HepG2 (cell line): ENCODE results near the gene CHST13. TPM values are rescaled to one million over a fixed set of nuclear protein-coding genes. Genes with fewer than 3 reads are reported as not detected.

Experiments
- ARID5B ChIP-seq: IDR thresholded peaks from 2 replicates; pipeline ENCODE4 v1.4.0; 2020; ENCODE audit warnings: mild to moderate bottlenecking, missing genetic modification reagents
- HNF1B ChIP-seq: sonication (generic); formaldehyde crosslinking; IDR thresholded peaks from 2 replicates; pipeline ENCODE4 v1.5.1; 2020; ENCODE audit warnings: mild to moderate bottlenecking, moderate library complexity, missing genetic modification reagents
- HNRNPLL ChIP-seq: fragments of 200-400 bp; formaldehyde crosslinking; IDR thresholded peaks from 2 replicates; pipeline ENCODE4 v1.6.1; 2017; ENCODE audit warnings: mild to moderate bottlenecking, low read depth, low read length; ENCODE audit not compliant: poor library complexity, severe bottlenecking
- IRF2 ChIP-seq: IDR thresholded peaks from 2 replicates; pipeline ENCODE4 v1.6.1; 2018; ENCODE audit warnings: missing genetic modification reagents, missing compliant biosample characterization
- ISL2 ChIP-seq: sonication (generic); formaldehyde crosslinking; IDR thresholded peaks from 2 replicates; pipeline ENCODE4 v1.5.0; 2020; ENCODE audit warnings: missing genetic modification reagents
- LBX2 ChIP-seq: sonication (generic); formaldehyde crosslinking; IDR thresholded peaks from 2 replicates; pipeline ENCODE4 v1.5.0; 2020; ENCODE audit warnings: missing genetic modification reagents, mild to moderate bottlenecking, borderline replicate concordance
- MEIS2 ChIP-seq: sonication (generic); formaldehyde crosslinking; IDR thresholded peaks from 2 replicates; pipeline ENCODE4 v1.9.0; 2021; ENCODE audit warnings: mild to moderate bottlenecking, missing genetic modification reagents
- MYC ChIP-seq: sonication (generic); formaldehyde crosslinking; IDR thresholded peaks from 2 replicates; pipeline ENCODE4 v1.9.0; 2021; ENCODE audit warnings: missing genetic modification reagents, borderline replicate concordance
- NFE2L1 ChIP-seq: sonication (generic); formaldehyde crosslinking; IDR thresholded peaks from 2 replicates; pipeline ENCODE4 v1.4.0; 2020; ENCODE audit warnings: missing genetic modification reagents, mild to moderate bottlenecking, borderline replicate concordance
- NONO ChIP-seq, 2 experiments: fragments of 450-650 bp in 1 of 2; sonication (generic) in 1 of 2; formaldehyde crosslinking in 1 of 2; IDR thresholded peaks in 1 of 2; conservative IDR thresholded peaks in 1 of 2; 2 replicates each; pipeline versions ENCODE4 v1.6.1 to v1.8.0; 2017 to 2022; ENCODE audit warnings: mild to moderate bottlenecking in 1 of 2, missing genetic modification reagents in 1 of 2, moderate library complexity in 1 of 2
- SP5 ChIP-seq: IDR thresholded peaks from 2 replicates; pipeline ENCODE4 v1.6.1; 2016; ENCODE audit warnings: low read depth, borderline replicate concordance
- ZFP90 ChIP-seq: sonication (generic); formaldehyde crosslinking; IDR thresholded peaks from 2 replicates; pipeline ENCODE4 v1.8.0; 2022; ENCODE audit warnings: missing genetic modification reagents, mild to moderate bottlenecking, inconsistent platforms, borderline replicate concordance
- ZFY ChIP-seq: sonication (generic); formaldehyde crosslinking; IDR thresholded peaks from 2 replicates; pipeline ENCODE4 v1.4.0; 2020; ENCODE audit warnings: missing genetic modification reagents
- ZHX1 ChIP-seq: sonication (generic); formaldehyde crosslinking; IDR thresholded peaks from 2 replicates; pipeline ENCODE4 v1.8.1; 2022; ENCODE audit warnings: low read depth, mild to moderate bottlenecking, missing genetic modification reagents
- ZNF143 ChIP-seq: sonication (generic); formaldehyde crosslinking; IDR thresholded peaks from 2 replicates; pipeline ENCODE4 v1.4.0; 2020; ENCODE audit warnings: missing genetic modification reagents
- ZNF574 ChIP-seq: sonication (generic); formaldehyde crosslinking; IDR thresholded peaks from 2 replicates; pipeline ENCODE4 v1.4.0; 2020; ENCODE audit warnings: missing genetic modification reagents
- polyA plus RNA-seq, 8 experiments: library from polyadenylated mRNA; depleted of rRNA in 3 of 8; stranded (reverse) in 7 of 8; unstranded in 1 of 8; fragments of >200 nt; fragmentation: Illumina TruSeq in 4 of 8; extraction: Trizol in 4 of 8; gene quantifications; 2 replicates each; pipeline versions ENCODE4 v1.2.1 to v1.2.3, GENCODE V29; 2011 to 2016; ENCODE audit warnings: low read depth in 4 of 8, missing spikeins in 1 of 8, mixed read lengths in 1 of 8; ENCODE audit not compliant: insufficient read depth in 1 of 8
- total RNA-seq, 5 experiments: library from RNA; depleted of rRNA; stranded (reverse); fragments of >200 nt; fragmentation: Illumina TruSeq; extraction: Trizol; gene quantifications; 2 replicates each; pipeline ENCODE4 v1.2.3, GENCODE V29; 2016; ENCODE audit warnings: low read depth in 1 of 5

CHST13 gene
- total and polyA plus RNA-seq, 2 of the 13 experiments (the other 11 are each of a cell fraction or from before 2014, with no cell fraction given) = 32.0 to 43.1 TPM

- TF ChIP-seq ZHX1 (peak; percentile 72; the same call in 1 of the 2 replicates), ISL2 (CRISPR knock-in tag) (0 out of 2 replicates have a peak, but pooled peaks have one; percentile 10), SP5 (0 out of 2 replicates have a peak, but pooled peaks have one; percentile 12), ARID5B (CRISPR knock-in tag) (no peak), ZNF574 (CRISPR knock-in tag) (peak; percentile 71), HNRNPLL (peak; percentile 68), MEIS2 (CRISPR knock-in tag) (0 out of 2 replicates have a peak, but pooled peaks have one; percentile 2), LBX2 (no peak), ZFP90 (CRISPR knock-in tag) (0 out of 2 replicates have a peak, but pooled peaks have one; percentile 34), NFE2L1 (CRISPR knock-in tag) (no peak), IRF2 (peak; percentile 8; the same call in 1 of the 2 replicates), MYC (CRISPR knock-in tag) (0 out of 2 replicates have a peak, but pooled peaks have one; percentile 33), HNF1B (no peak), ZFY (CRISPR knock-in tag) (peak; percentile 80), ZNF143 (CRISPR knock-in tag) (peak; percentile 73), NONO (IDR thresholded peaks at IDR 0.05) (no peak), NONO (CRISPR knock-in tag; conservative IDR thresholded peaks at IDR 0.05) (peak; percentile 69; the same call in 1 of the 2 replicates)
Measured at GRCh38 chr3:126475413-126476114, 48.4 kb upstream of the CHST13 start, which contains the start of gene ZXDC (continued).
